HepG2 (cell line): Measurements from ENCODE around the gene NUTF2. TPM values are rescaled to one million over a fixed set of nuclear protein-coding genes. Genes with fewer than 3 reads are reported as not detected.
A peak's percentile ranks its signal among the peaks of the same experiment; 100 is the strongest.

Experiments
- BCL3 ChIP-seq: sonication (generic); formaldehyde crosslinking; IDR thresholded peaks from 2 replicates; pipeline ENCODE4 v1.5.1; 2020; ENCODE audit warnings: mild to moderate bottlenecking, missing genetic modification reagents, moderate library complexity
- CENPT ChIP-seq: sonication (generic); formaldehyde crosslinking; IDR thresholded peaks from 2 replicates; pipeline ENCODE4 v1.8.0; 2022; ENCODE audit warnings: low read depth, mild to moderate bottlenecking, moderate library complexity, missing genetic modification reagents
- JARID2 ChIP-seq: sonication (generic); formaldehyde crosslinking; IDR thresholded peaks from 2 replicates; pipeline ENCODE4 v1.8.1; 2023; ENCODE audit warnings: missing genetic modification reagents, inconsistent platforms; ENCODE audit not compliant: insufficient replicate concordance
- KIAA2018 ChIP-seq: sonication (generic); formaldehyde crosslinking; IDR thresholded peaks from 2 replicates; pipeline ENCODE4 v1.5.0; 2020; ENCODE audit warnings: mild to moderate bottlenecking, missing genetic modification reagents, borderline replicate concordance
- KMT2B ChIP-seq: IDR thresholded peaks from 2 replicates; pipeline ENCODE4 v1.6.1; 2016; ENCODE audit warnings: missing genetic modification reagents, missing compliant biosample characterization
- MTF1 ChIP-seq: sonication (generic); formaldehyde crosslinking; IDR thresholded peaks from 2 replicates; pipeline ENCODE4 v1.5.0; 2020; ENCODE audit warnings: missing genetic modification reagents
- POGZ ChIP-seq: sonication (generic); formaldehyde crosslinking; IDR thresholded peaks from 2 replicates; pipeline ENCODE4 v1.4.0; 2020; ENCODE audit warnings: mild to moderate bottlenecking, missing genetic modification reagents
- POLR2G ChIP-seq: fragments of 200-400 bp; formaldehyde crosslinking; IDR thresholded peaks from 2 replicates; pipeline ENCODE4 v1.6.1; 2018; ENCODE audit warnings: mild to moderate bottlenecking, low read depth, low read length, moderate library complexity
- PRPF4 ChIP-seq: fragments of 200-400 bp; formaldehyde crosslinking; IDR thresholded peaks from 2 replicates; pipeline ENCODE4 v1.6.1; 2016; ENCODE audit warnings: low read length, low read depth; ENCODE audit not compliant: poor library complexity, severe bottlenecking
- TGIF2 ChIP-seq: IDR thresholded peaks from 2 replicates; pipeline ENCODE4 v1.6.1; 2016; ENCODE audit warnings: control low read depth, missing compliant biosample characterization
- XRCC5 ChIP-seq: fragments of 200-400 bp; formaldehyde crosslinking; optimal IDR thresholded peaks from 2 replicates; pipeline ENCODE3; 2017; ENCODE audit warnings: mild to moderate bottlenecking, low read length
- ZEB1 ChIP-seq: IDR thresholded peaks from 2 replicates; pipeline ENCODE4 v1.6.1; 2012; ENCODE audit warnings: mild to moderate bottlenecking, low read depth, inconsistent platforms; ENCODE audit not compliant: insufficient replicate concordance
- ZFAT ChIP-seq: sonication (generic); formaldehyde crosslinking; conservative IDR thresholded peaks from 2 replicates; pipeline ENCODE4 v1.8.1; 2023; ENCODE audit warnings: missing genetic modification reagents, inconsistent platforms
- ZFP1 ChIP-seq: IDR thresholded peaks from 2 replicates; pipeline ENCODE4 v1.6.1; 2016
- ZNF33A ChIP-seq: sonication (generic); formaldehyde crosslinking; IDR thresholded peaks from 2 replicates; pipeline ENCODE4 v1.5.1; 2020; ENCODE audit warnings: missing genetic modification reagents, mild to moderate bottlenecking, moderate library complexity, borderline replicate concordance
- ZNF383 ChIP-seq: sonication (generic); formaldehyde crosslinking; IDR thresholded peaks from 2 replicates; pipeline ENCODE4 v1.4.0; 2020; ENCODE audit warnings: missing genetic modification reagents, mild to moderate bottlenecking, borderline replicate concordance
- ZNF468 ChIP-seq: sonication (generic); formaldehyde crosslinking; IDR thresholded peaks from 2 replicates; pipeline ENCODE4 v1.8.0; 2022; ENCODE audit warnings: mild to moderate bottlenecking, moderate library complexity, missing genetic modification reagents
- ZNF607 ChIP-seq: sonication (generic); formaldehyde crosslinking; IDR thresholded peaks from 2 replicates; pipeline ENCODE4 v1.5.1; 2020; ENCODE audit warnings: missing genetic modification reagents, mild to moderate bottlenecking, borderline replicate concordance
- ZNF691 ChIP-seq: sonication (generic); formaldehyde crosslinking; IDR thresholded peaks from 2 replicates; pipeline ENCODE4 v1.4.0; 2020; ENCODE audit warnings: missing genetic modification reagents, low read depth, mild to moderate bottlenecking, borderline replicate concordance
- ZNF776 ChIP-seq: sonication (generic); formaldehyde crosslinking; IDR thresholded peaks from 2 replicates; pipeline ENCODE4 v1.4.0; 2020; ENCODE audit warnings: mild to moderate bottlenecking, missing genetic modification reagents
- polyA plus RNA-seq, 8 experiments: library from polyadenylated mRNA; depleted of rRNA in 3 of 8; stranded (reverse) in 7 of 8; unstranded in 1 of 8; fragments of >200 nt; fragmentation: Illumina TruSeq in 4 of 8; extraction: Trizol in 4 of 8; gene quantifications; 2 replicates each; pipeline versions ENCODE4 v1.2.1 to v1.2.3, GENCODE V29; 2011 to 2016; ENCODE audit warnings: low read depth in 4 of 8, missing spikeins in 1 of 8, mixed read lengths in 1 of 8; ENCODE audit not compliant: insufficient read depth in 1 of 8
- total RNA-seq, 5 experiments: library from RNA; depleted of rRNA; stranded (reverse); fragments of >200 nt; fragmentation: Illumina TruSeq; extraction: Trizol; gene quantifications; 2 replicates each; pipeline ENCODE4 v1.2.3, GENCODE V29; 2016; ENCODE audit warnings: low read depth in 1 of 5

Gene NUTF2
- total and polyA plus RNA-seq, 2 of the 13 experiments (the other 11 are each of a cell fraction or from before 2014, with no cell fraction given): 168 to 214 TPM

- TF ChIP-seq ZNF383 (CRISPR knock-in tag) (no peak), MTF1 (CRISPR knock-in tag) (no peak), PRPF4 (no peak), ZFP1 (CRISPR knock-in tag) (no peak), POGZ (CRISPR knock-in tag) (no peak), ZNF33A (CRISPR knock-in tag) (peak; percentile 29; the same call in 1 of the 2 replicates), ZNF607 (peak; percentile 79; the same call in 1 of the 2 replicates), TGIF2 (CRISPR knock-in tag) (no peak), ZNF468 (CRISPR knock-in tag) (no peak), ZEB1 (peak; percentile 76), KIAA2018 (CRISPR knock-in tag) (no peak), ZNF776 (CRISPR knock-in tag) (no peak), CENPT (0 out of 2 replicates have a peak, but pooled peaks have one; percentile 40), ZNF691 (CRISPR knock-in tag) (no peak), BCL3 (CRISPR knock-in tag) (no peak), POLR2G (no peak), XRCC5 (no peak), ZFAT (CRISPR knock-in tag) (no peak), KMT2B (CRISPR knock-in tag) (no peak), JARID2 (CRISPR knock-in tag) (no peak)
Measured at GRCh38 chr16:67841198-67841815, 5.4 kb upstream of the NUTF2 start (continued).
